Measurements from ENCODE around the gene SRSF2. TPM values are rescaled to one million over a fixed set of nuclear protein-coding genes. Genes with fewer than 3 reads are reported as not detected.

Gene SRSF2
- total RNA-seq, 1 donor from 2014 or later = 329 TPM

DNA sequence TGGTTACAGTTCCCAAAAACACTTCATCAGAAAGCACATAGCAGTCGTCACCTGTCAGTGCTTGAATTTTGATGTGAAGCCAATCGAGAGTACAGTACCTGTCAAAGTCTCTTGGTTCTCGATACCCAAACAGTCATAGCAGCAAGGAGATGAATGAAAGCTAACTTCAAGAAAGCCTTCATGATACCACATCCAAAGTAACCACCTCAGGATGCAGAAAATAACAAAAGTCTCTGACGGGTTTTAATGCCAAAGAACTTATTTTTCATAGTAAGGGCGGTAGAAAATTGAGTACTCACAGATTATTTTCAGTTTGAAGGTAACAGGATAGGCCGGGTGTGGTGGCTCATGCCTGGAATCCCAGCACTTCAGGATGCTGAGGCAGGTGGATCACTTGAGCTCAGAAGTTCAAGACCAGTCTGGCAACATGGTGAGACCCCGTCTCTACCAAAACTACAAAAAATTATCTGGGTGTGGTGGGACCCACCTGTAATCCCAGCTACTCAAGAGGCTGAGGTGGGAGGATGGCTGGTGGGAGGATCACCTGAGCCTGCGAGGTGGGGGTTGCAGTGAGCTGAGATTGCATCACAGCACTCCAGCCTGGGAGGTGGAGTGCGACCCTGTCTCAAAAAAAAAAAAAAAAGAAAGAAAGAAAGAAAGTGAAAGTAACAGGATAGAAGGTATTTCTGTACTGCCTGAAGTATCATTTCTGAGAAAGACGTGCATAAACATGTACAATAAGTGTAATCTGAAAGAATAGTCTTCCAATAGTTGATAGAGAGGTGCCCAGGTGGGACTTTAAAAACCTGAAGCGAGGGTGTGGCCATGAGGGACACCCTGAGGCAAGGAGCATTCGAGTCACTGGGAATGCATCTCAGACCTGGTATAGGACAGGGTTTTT, 16.2 kb upstream of the SRSF2 start:
- Mint-ChIP-seq H3K4me1 (no peaks in the 10 kb centered on the region), H3K27me3 (ENCODE audit: insufficient read depth, low read depth) (no peaks in the 10 kb centered on the region), H3K36me3 (peaks cover 21% of the 10 kb centered on the region), H3K4me3 (no peak overlapping the region), H3K9me3 (peaks cover 2% of the 10 kb centered on the region), H3K27ac (no peak overlapping the region)
- Histone ChIP-seq H3K79me2 (ENCODE audit: low read depth) (no peaks in the 10 kb centered on the region), H2AFZ (replicated peaks) (no peak overlapping the region), H3K4me1 (no peaks in the 10 kb centered on the region), H3K27ac (no peak overlapping the region), H4K20me1 (ENCODE audit: low read depth) (no peaks in the 10 kb centered on the region), H3K4me3 (no peak overlapping the region), H3K9me3 (ENCODE audit: low read depth) (no peaks in the 10 kb centered on the region), H3K36me3 (no peaks in the 10 kb centered on the region), H3F3A (ENCODE audit: low read depth) (no peaks in the 10 kb centered on the region), H3K4me2 (no peak overlapping the region), H3K27me3 (no peaks in the 10 kb centered on the region), H3K9ac (no peak overlapping the region)
- TF ChIP-seq CTCF (IDR thresholded peaks at IDR 0.05) (no peak), EZH2 (IDR thresholded peaks at IDR 0.05) (no peak), EZH2phosphoT487 (IDR thresholded peaks at IDR 0.05) (no peak)
- DNase-seq (ENCODE audit: low spot score) = no peak

GRCh38 chr17:76752006-76752405, 14.9 kb upstream of the SRSF2 start:
- H3K4me1 ChIP-seq = no peaks in the 10 kb centered on the region
- H3K9ac ChIP-seq = no peak overlapping the region
- Mint-ChIP-seq H3K36me3 (peaks cover 15% of the 10 kb centered on the region), H3K27me3 (ENCODE audit: insufficient read depth, low read depth) (no peaks in the 10 kb centered on the region), H3K4me1 (no peaks in the 10 kb centered on the region), H3K4me3 (no peak overlapping the region), H3K27ac (no peak overlapping the region), H3K9me3 (no peaks in the 10 kb centered on the region)
- no peaks in the 10 kb centered on the region for H3K36me3 ChIP-seq
- no peaks in the 10 kb centered on the region for H3K9me3 ChIP-seq (ENCODE audit: low read depth)
- no peaks in the 10 kb centered on the region for H3K79me2 ChIP-seq (ENCODE audit: low read depth)
- no peak overlapping the region for H3K4me3 ChIP-seq
- H3K27me3 ChIP-seq = no peaks in the 10 kb centered on the region
- no peak overlapping the region for H3K4me2 ChIP-seq
- no peak overlapping the region for H2AFZ ChIP-seq (replicated peaks)
- TF ChIP-seq CTCF (IDR thresholded peaks at IDR 0.05) (no peak), EZH2phosphoT487 (IDR thresholded peaks at IDR 0.05) (no peak), EZH2 (IDR thresholded peaks at IDR 0.05) (no peak)
- no peak overlapping the region for H3K27ac ChIP-seq
- no peaks in the 10 kb centered on the region for H3F3A ChIP-seq (ENCODE audit: low read depth)
- no peak for DNase-seq (ENCODE audit: low spot score)
- H4K20me1 ChIP-seq (ENCODE audit: low read depth) = no peaks in the 10 kb centered on the region

DNA sequence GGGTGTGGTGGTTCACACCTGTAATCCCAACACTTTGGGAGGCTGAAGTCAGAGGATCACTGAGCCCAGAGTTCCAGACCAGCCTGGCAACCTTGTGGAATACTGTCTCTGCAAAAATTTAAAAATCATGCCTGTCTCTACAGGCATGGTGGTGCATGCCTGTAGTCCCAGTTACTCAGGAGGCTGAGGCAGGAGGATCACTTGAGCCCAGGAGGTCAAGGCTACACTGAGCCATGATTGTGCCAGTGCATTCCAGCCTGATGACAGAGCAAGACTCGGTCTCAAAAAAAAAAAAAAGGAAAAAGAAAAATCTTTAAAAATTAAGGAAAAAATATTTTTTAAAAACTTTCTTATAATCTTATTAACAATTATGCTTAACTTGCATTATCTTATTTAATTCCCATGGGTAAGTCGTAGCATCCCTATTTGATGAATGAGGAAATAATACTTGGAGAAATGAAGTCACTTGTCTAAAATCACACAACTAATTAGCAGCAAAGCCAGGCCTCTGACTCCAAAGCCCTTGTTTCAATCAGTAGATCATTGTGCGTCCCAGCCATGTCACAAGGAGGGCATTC, 14.4 kb upstream of the SRSF2 start:
- no peaks in the 10 kb centered on the region for H3K36me3 ChIP-seq
- H3K9ac ChIP-seq = no peak overlapping the region
- no peaks in the 10 kb centered on the region for H4K20me1 ChIP-seq (ENCODE audit: low read depth)
- no peak overlapping the region for H3K27ac ChIP-seq
- H3K36me3 Mint-ChIP-seq = peaks cover 15% of the 10 kb centered on the region
- no peaks in the 10 kb centered on the region for H3K9me3 ChIP-seq (ENCODE audit: low read depth)
- H3F3A ChIP-seq (ENCODE audit: low read depth) = no peaks in the 10 kb centered on the region
- no peaks in the 10 kb centered on the region for H3K79me2 ChIP-seq (ENCODE audit: low read depth)
- TF ChIP-seq EZH2 (IDR thresholded peaks at IDR 0.05) = no peak
- H3K4me1 Mint-ChIP-seq = no peaks in the 10 kb centered on the region
- H3K27me3 Mint-ChIP-seq (ENCODE audit: insufficient read depth, low read depth) = no peaks in the 10 kb centered on the region
- no peak overlapping the region for H3K4me2 ChIP-seq
- H3K4me3 ChIP-seq = no peak overlapping the region
- H3K27me3 ChIP-seq = no peaks in the 10 kb centered on the region
- H3K9me3 Mint-ChIP-seq = no peaks in the 10 kb centered on the region
- no peak overlapping the region for H3K4me3 Mint-ChIP-seq
- no peak for DNase-seq (ENCODE audit: low spot score)
- H3K27ac Mint-ChIP-seq = no peak overlapping the region
- no peak overlapping the region for H2AFZ ChIP-seq (replicated peaks)
- no peaks in the 10 kb centered on the region for H3K4me1 ChIP-seq

DNA sequence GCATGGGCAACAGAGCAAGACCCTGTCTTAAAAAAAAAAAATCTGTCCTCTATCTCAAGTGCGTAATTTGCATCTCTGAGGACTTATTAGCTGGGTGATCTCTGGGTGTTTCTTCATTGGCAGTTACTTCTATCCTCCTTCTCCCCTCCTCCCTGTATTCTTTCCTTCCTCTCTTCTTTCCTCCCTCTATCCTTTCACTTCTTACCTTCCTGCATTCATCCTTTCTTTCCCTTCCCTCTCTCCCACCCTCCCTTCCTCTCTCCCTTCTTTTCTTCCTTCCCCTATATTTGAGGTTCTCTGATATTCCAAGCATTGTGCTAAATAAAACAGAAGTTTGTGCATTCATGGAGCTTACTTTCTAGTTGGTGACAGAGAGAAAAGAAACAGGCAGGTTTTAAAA, 11.5 kb upstream of the SRSF2 start:
- Histone ChIP-seq H3K9ac (no peak overlapping the region), H4K20me1 (ENCODE audit: low read depth) (no peaks in the 10 kb centered on the region), H3K9me3 (ENCODE audit: low read depth) (no peaks in the 10 kb centered on the region), H3F3A (ENCODE audit: low read depth) (no peaks in the 10 kb centered on the region), H3K27ac (no peak overlapping the region), H3K79me2 (ENCODE audit: low read depth) (no peaks in the 10 kb centered on the region), H3K4me3 (no peak overlapping the region), H3K27me3 (no peaks in the 10 kb centered on the region), H3K4me1 (no peaks in the 10 kb centered on the region), H3K36me3 (no peaks in the 10 kb centered on the region), H2AFZ (replicated peaks) (no peak overlapping the region), H3K4me2 (no peak overlapping the region)
- TF ChIP-seq CTCF (IDR thresholded peaks at IDR 0.05) (no peak), EZH2phosphoT487 (IDR thresholded peaks at IDR 0.05) (no peak), EZH2 (IDR thresholded peaks at IDR 0.05) (no peak)
- no peak for DNase-seq (ENCODE audit: low spot score)
- Mint-ChIP-seq H3K27me3 (ENCODE audit: insufficient read depth, low read depth) (no peaks in the 10 kb centered on the region), H3K27ac (no peak overlapping the region), H3K4me3 (no peak overlapping the region), H3K36me3 (peaks cover 27% of the 10 kb centered on the region), H3K4me1 (no peaks in the 10 kb centered on the region), H3K9me3 (no peaks in the 10 kb centered on the region)
